Ovary (tissue), 3 donors: ENCODE measurements around the gene MCTP1.

Experiments
- CTCF ChIP-seq, 3 donors: fragments of 450-650 bp in 2 of 3; fragments of 200-600 bp in 1 of 3; IDR thresholded peaks; one replicate each; pipeline versions ENCODE4 v1.5.1 to v1.8.0; 2016 to 2022; ENCODE audit warnings: antibody characterized with exemption in 3 of 3, mild to moderate bottlenecking in 1 of 3
- POLR2A ChIP-seq: fragments of 450-650 bp; IDR thresholded peaks from one replicate; pipeline ENCODE4 v1.6.1; 2017; ENCODE audit warnings: antibody characterized with exemption, mild to moderate bottlenecking, moderate library complexity
- donor health status: DM: no; HTN: no; CAD: no.

- TF ChIP-seq POLR2A (no peak), CTCF (IDR thresholded peaks at IDR 0.05) (no peak)
Observed at GRCh38 chr5:95050708-95051107, 234.2 kb downstream of the MCTP1 start.
